GM18870 (cell line): ENCODE data around the gene SLC4A7.
A peak's percentile ranks its signal among the peaks of the same experiment; 100 is the strongest.
"Not testable (repeated sequence)": the region's sequence is repeated elsewhere in the genome, so short reads cannot be mapped to it uniquely, and the experiment has no call there.

Source experiments
- ATAC-seq: cut with Tn5 transposase; IDR thresholded peaks from one replicate; pipeline ENCODE4 v1.9.1; 2021; ENCODE audit warnings: moderate library complexity; ENCODE audit not compliant: unreplicated experiment

The SLC4A7 gene

DNA sequence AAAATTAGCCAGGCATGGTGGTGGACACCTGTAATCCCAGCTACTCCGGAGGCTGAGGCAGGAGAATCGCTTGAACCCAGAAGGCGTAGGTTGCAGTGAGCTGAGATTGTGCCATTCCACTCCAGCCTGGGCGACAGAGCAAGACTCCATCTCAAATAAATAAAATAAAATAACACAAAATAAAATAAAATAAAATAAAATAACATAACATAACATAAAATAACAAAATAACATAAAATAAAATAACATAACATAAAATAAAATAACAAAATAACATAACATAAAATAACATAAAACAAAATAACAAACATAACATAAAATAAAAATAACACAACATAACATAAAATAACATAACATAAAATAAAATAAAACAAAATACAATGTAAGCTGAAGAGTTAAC lies 45.8 kb downstream of the SLC4A7 start:
- not testable (repeated sequence) for ATAC-seq

DNA sequence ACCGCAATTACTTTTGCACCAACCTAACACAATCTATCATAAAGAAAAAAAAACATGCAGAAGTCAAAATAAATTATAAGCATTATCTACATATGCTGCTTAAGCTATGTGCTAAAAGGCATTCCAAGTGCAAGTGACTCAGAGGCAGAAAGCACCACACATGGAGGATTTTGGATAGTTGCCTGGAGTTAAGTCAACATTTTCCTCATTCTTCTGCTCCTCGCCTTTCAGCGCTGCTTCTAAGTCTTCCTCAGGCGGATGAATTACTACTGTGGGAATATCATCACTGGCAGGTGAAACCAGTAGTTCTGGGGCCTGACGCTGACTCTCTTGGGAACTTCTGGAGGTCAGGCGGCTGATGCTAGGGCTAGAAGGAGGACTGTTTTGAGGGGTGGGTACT lies 53.1 kb downstream of the SLC4A7 start:
- ATAC-seq = no peak

- no peak for ATAC-seq
Observed at GRCh38 chr3:27429909-27430308, 54.3 kb downstream of the SLC4A7 start.

DNA sequence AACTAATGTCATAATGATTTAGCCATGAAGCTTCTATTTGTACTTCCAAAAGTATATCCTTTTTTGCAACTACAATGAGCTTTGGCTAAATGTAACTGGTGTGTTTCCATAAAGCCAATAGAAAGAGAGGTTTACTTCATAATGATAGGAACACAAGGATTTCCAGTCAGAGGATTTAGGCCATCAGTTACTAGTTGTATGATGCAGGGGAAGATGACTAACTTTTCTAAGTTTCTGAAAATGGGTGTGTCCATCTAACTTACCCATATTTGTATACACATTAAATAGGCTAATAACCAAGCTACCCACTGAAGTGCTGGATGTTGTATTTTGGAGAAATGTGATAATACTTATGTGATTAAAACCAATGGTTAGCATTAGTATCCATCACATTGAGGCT lies 55.7 kb downstream of the SLC4A7 start:
- ATAC-seq = no peak

DNA sequence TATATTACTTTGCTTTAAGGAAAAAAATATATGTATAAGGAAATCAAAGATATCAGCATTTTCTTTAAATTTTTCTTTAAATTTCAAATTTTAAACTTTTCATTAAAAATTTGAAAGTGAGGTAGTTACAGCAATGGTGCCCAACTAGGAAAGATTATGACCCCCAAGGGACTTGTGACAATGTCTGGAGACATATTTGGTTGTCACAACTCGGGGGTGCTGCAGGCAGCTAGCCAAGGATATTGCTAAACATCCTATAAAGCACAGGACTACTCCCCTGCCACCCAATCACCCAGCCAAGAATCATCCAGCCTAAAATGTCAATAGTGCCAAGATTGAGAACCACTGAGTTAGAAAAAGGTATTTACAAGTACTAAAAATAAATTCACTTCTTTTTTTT lies 57.3 kb downstream of the SLC4A7 start:
- ATAC-seq = no peak

GRCh38 chr3:27425896-27426565 lies 58.2 kb downstream of the SLC4A7 start:
- ATAC-seq = no peak

DNA sequence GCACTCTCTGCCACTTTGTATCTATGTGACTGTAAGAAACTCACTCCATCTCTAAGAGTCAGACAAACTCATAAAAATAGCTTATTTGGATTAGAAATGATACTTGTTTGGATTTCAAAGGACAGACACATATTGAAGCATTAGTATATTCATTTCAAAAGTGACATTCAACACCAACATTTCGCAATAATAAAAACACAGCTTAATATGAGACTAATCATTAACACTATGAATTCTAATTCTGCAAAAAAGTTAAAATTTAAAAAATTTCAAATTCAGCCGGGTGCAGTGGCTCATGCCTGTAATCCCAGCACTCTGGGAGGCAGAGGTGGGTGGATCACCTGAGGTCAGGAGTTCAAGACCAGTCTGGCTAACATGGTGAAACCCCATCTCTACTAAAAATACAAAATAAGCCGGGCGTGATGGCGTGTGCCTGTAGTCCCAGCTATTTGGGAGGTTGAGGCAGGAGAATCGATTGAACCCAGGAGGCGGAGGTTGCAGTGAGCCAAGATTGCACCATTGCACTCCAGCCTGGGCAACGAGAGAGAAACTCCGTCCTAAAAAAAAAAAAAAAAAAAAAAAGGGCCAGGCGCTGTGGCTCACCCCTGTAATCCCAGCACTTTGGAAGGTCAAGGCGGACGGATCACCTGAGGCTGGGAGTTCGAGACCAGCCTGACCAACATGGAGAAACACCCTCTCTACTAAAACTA lies 59.2 kb downstream of the SLC4A7 start:
- ATAC-seq = not testable (repeated sequence)

GRCh38 chr3:27423463-27423862 lies 60.7 kb downstream of the SLC4A7 start:
- ATAC-seq = no peak

DNA sequence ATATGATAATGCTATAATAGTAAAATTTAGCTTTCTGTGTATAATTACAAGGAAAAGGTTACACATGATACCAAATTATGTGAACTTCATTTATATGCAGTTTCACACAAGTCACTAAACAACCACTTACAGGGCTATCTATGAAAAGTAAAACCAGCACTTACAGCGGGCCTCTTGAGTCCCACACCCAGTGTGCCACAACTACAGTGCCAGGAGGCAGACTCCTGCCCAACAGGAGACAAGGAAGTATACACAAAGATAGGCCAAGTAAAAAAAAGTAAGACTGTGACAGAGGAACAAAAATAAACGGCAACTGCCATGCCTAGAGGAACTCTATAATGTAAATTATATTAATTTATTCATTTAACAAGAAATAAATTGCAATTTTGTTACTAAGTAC lies 61.6 kb downstream of the SLC4A7 start:
- no peak for ATAC-seq

GRCh38 chr3:27415202-27415601 lies 69.0 kb downstream of the SLC4A7 start:
- no peak for ATAC-seq

DNA sequence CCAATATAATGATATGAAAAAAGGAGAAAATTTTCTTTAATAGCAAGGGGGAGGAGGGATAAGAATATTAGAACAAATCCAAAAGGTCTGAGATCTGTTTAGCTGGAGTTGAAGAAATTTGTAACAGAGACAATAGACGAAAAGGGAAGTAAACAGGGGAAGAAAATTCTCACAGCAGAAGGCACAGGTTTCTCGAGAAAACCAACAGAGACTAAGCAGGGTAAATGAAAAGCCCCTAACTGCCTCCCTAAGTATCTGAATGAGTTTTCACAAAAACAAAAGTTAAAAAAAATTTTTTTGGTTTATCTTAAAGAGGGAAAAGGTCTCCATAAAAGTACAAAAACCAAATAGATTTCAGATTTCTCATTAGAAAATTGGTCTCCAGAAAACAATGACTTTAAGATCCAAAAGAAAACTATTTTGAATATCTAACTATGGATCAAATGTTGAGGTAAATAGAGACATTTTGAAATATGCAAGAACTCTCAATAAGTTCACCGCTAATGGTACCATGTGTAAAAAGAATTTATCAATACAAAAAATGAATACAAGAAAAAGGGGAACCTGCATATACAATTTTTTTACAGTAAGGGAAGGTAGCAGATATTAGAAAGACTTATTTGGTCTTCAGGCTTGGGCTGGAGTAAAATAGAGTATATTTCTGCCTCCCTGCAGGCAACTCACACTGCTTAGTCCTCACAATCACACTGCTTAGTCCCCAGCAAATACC lies 91.1 kb downstream of the SLC4A7 start:
- ATAC-seq = peak; percentile 81

DNA sequence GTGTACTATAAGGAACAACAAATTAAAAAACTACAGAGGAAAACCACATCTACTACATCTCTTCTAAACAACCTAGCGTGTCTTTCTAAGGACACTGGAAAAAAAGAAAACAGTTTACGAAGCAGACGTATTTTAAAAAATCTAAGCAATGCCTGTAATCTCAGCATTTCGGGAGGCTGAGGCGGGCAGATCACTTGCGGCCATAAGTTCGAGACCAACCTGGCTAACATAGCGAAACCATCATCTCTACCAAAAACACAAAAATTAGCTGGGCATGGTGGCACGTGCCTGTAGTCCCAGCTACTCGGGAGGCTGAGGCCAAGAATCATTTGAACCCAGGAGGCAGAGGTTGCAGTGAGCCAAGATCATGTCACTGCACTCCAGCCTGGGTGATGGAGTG lies 91.8 kb downstream of the SLC4A7 start:
- ATAC-seq = not testable (repeated sequence)

DNA sequence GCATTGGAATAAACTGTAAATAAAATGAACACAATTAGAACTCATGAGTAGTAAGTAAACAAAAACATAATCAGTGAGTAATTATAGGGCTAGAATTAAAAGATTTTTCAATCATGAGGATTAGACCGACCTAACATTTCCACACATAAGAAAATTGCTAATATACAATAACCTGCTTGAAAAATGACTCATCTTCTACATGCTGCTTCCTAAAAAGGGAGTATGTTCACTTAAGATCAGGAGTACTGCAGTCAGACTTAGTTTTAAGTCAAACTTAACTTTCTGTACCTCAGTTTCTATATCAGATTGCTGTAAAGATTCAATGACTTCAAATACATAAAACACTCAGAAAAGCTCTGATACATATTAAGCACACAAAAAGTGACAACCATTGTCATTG lies 92.4 kb downstream of the SLC4A7 start:
- ATAC-seq = no peak

DNA sequence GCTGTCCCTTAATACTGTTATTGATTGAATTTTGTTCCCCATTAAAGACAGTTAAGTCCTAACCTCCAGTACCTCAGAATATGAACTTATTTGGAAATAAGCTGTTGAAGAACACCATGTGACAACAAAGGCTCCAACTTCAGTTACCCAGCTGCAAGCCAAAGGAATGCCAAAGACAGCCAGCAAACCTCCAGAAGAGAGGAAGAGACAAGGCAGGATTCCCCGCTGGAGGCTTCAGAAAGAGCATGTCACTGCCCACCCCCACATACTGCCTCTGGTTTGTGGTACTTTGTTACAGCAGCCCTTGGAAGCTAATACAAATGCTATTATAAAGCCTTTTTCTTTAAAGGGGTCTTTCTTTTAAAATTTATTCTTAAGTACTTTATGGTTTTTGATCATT lies 96.6 kb downstream of the SLC4A7 start:
- ATAC-seq = no peak

- ATAC-seq = no peak
Observed at GRCh38 chr3:27385504-27385903, 98.7 kb downstream of the SLC4A7 start.

- ATAC-seq = no peak
Observed at GRCh38 chr3:27384191-27384590, 100.0 kb downstream of the SLC4A7 start.

DNA sequence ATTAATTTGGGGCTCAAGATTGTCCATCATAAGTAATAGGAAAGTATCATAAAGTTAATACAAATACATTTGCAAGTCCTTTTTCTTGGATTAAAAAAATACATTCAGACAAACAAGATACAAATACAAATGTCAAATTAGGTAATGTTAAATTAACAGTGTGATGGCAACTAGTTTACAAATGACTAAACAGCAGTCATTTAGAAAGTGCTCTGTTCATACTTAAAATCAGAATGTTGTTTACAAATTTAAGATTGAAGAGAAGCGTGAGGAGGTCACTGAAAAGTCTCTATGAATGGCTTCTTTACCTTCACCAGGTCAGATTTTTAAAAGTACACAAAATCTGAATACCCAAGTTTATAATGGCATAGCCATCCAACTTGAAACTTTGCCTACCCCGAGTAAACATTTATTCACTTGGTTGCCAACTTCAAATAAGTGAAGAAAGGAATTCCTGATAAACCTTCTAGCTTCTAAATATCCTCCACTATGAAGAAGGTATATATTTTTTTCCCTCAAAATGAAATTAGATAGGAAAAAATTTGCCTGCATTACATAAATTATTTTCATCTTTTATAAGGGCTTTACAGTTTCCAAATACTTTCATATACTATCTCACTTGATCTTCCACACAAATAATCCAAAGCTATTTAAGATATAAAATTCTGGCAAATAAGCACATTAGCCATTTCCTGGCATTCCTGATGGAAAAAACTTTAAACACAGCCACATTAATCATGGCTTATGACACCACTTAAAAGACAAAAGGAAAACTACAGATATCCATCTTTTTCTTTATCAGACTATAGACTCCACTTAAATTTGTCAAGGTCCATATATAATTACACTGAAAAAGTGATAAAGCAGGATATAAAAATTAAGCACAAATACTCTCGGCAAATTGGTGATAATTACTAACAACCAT lies 103.5 kb downstream of the SLC4A7 start:
- ATAC-seq = no peak

DNA sequence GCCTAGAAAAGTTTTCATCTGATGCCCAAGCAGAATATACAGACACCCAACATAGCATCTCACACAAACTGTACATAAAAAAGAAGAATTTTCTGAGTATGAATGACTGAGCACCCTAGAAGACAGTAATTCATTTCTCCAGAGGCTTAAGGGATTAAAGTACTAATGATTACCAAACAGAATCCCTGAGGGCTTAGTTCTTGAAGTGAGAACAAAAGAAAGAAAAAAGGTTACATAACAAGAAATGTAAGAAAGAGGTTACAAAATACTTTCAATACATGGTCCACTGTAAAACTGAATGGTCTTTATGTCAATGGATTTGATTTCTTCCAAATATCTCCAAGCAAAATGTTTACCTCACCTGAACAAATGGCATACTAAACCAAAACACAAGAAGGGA lies 105.9 kb downstream of the SLC4A7 start:
- ATAC-seq = no peak

- ATAC-seq = no peak
Observed at GRCh38 chr3:27376109-27376772, 107.9 kb downstream of the SLC4A7 start.

DNA sequence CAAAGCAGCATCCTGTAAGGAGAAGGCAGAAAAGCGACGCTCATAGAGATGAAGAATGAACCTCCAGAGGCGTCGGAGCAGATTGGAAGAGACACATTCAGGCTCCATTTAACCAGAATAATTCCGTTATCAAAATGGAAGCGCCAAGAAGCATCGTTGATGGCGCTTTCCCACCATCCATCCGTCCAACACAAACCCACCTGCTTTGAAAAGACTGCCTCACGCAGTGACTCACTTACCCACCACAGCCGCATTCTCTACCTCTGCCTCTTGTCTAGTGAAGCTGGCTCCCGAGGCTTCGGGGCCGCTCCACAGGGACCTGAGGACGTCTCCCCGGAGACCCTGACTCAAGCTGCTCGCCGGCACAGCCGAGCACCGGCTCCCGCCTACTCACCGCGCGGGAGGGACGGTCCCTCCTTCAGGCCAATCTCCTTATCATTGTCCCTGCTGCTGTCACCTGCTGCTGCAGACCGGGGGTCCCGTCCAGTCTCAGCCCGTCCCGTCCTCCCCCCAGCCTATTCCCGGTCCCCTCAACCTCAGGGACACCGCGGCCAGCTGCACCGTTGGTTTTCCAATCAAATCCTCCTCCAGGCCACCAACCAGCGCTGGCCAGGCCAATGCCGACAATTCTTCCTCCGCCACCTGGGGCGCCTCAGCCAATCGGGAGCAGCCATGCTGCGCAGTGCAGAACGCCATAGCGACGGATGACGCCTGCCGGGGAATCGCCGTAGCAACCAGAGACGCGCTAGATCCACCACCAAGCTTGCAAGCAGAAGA lies 115.2 kb downstream of the SLC4A7 start, which contains the start of gene NEK10:
Gene NEK10 (minus strand): TSS at position 553 of the 777 bp plus-strand sequence. CDS start 16,501 bp downstream, outside the sequence.
- peak; percentile 100 for ATAC-seq
